DOHH2 (cell line): ENCODE data around the gene PPP1CC.
A peak's percentile ranks its signal among the peaks of the same experiment; 100 is the strongest.

ENCODE experiments used
- H3F3A ChIP-seq: fragments of 200-600 bp; sonication (generic), shearing (Covaris generic); 2 replicates; pipeline ENCODE4 v1.6.0; 2016; ENCODE audit warnings: antibody characterized with exemption, mild to moderate bottlenecking; ENCODE audit not compliant: control insufficient read depth, insufficient read depth
- H3K27ac ChIP-seq: fragments of 200-600 bp; sonication (generic); 2 replicates; pipeline ENCODE4 v1.5.1; 2014; ENCODE audit warnings: low read depth, mild to moderate bottlenecking, low read length, moderate library complexity
- H3K27me3 ChIP-seq: fragments of 200-600 bp; sonication (generic); 2 replicates; pipeline ENCODE4 v1.6.1; 2014; ENCODE audit warnings: mild to moderate bottlenecking, low read length, mixed read lengths; ENCODE audit not compliant: control insufficient read depth
- H3K36me3 ChIP-seq: fragments of 200-600 bp; sonication (generic); 2 replicates; pipeline ENCODE4 v1.6.1; 2014; ENCODE audit warnings: mild to moderate bottlenecking, low read length, moderate library complexity, mixed read lengths; ENCODE audit not compliant: control insufficient read depth
- H3K4me1 ChIP-seq: fragments of 200-600 bp; sonication (generic); 2 replicates; pipeline ENCODE4 v1.6.1; 2014; ENCODE audit warnings: mild to moderate bottlenecking, low read length, mixed read lengths; ENCODE audit not compliant: control insufficient read depth
- H3K4me2 ChIP-seq: fragments of 200-600 bp; sonication (generic); 2 replicates; pipeline ENCODE4 v1.6.0; 2014; ENCODE audit warnings: mild to moderate bottlenecking, low read length, moderate library complexity
- H3K4me3 ChIP-seq: fragments of 200-600 bp; sonication (generic); 2 replicates; pipeline ENCODE4 v1.5.1; 2014; ENCODE audit warnings: mild to moderate bottlenecking, low read length, mixed read lengths
- H3K79me2 ChIP-seq: fragments of 200-600 bp; sonication (generic); 2 replicates; pipeline ENCODE4 v1.6.1; 2014; ENCODE audit warnings: mild to moderate bottlenecking, low read length, mixed read lengths; ENCODE audit not compliant: control insufficient read depth
- H3K9me2 ChIP-seq: fragments of 200-600 bp; sonication (generic); replicated peaks from 2 replicates; pipeline ENCODE4 v1.6.1; 2014; ENCODE audit warnings: mild to moderate bottlenecking, low read length, mixed read lengths; ENCODE audit not compliant: control insufficient read depth
- H3K9me3 ChIP-seq: fragments of 200-600 bp; sonication (generic); 2 replicates; pipeline ENCODE4 v1.6.1; 2014; ENCODE audit warnings: antibody characterized with exemption, low read length, mixed read lengths; ENCODE audit not compliant: control insufficient read depth, insufficient read depth
- H4K20me1 ChIP-seq: fragments of 200-600 bp; sonication (generic); 2 replicates; pipeline ENCODE4 v1.6.0; 2014; ENCODE audit warnings: low read depth, mild to moderate bottlenecking, antibody characterized with exemption, low read length, moderate library complexity; ENCODE audit not compliant: control insufficient read depth, insufficient read depth
- CTCF ChIP-seq: fragments of 200-600 bp; sonication (generic); IDR thresholded peaks from one replicate; pipeline ENCODE4 v1.5.1; 2014; ENCODE audit warnings: antibody characterized with exemption, mild to moderate bottlenecking, low read depth, low read length; ENCODE audit not compliant: poor library complexity, severe bottlenecking
- EZH2phosphoT487 ChIP-seq: fragments of 200-600 bp; sonication (generic); IDR thresholded peaks from 2 replicates; pipeline ENCODE4 v1.6.1; 2017; ENCODE audit warnings: borderline replicate concordance, mild to moderate bottlenecking, antibody characterized with exemption, low read length, moderate library complexity, mixed read lengths

The PPP1CC gene

GRCh38 chr12:110690127-110690430 is 52.6 kb downstream of the PPP1CC start:
- peak overlapping the region; percentile 93 for H3K27ac ChIP-seq
- H4K20me1 ChIP-seq, result 0 out of 2 replicates have a peak, but pooled peaks cover 6% of the 10 kb centered on the region
- peak overlapping the region; percentile 100 for H3K4me2 ChIP-seq
- H3K36me3 ChIP-seq, result peaks cover 36% of the 10 kb centered on the region
- peaks cover 92% of the 10 kb centered on the region for H3K4me1 ChIP-seq
- H3K9me3 ChIP-seq, result no peaks in the 10 kb centered on the region
- peaks cover 16% of the 10 kb centered on the region for H3F3A ChIP-seq
- peaks cover 38% of the 10 kb centered on the region for H3K79me2 ChIP-seq
- H3K27me3 ChIP-seq, result no peaks in the 10 kb centered on the region
- H3K4me3 ChIP-seq, result peak overlapping the region; percentile 98
- TF ChIP-seq EZH2phosphoT487 (no peak), CTCF (no peak)
- H3K9me2 ChIP-seq, result no peaks in the 10 kb centered on the region

GRCh38 chr12:110689281-110690126 is 53.2 kb downstream of the PPP1CC start:
- Histone ChIP-seq H3K27ac (peak overlapping the region; percentile 93), H3K27me3 (no peaks in the 10 kb centered on the region), H3K4me1 (peaks cover 94% of the 10 kb centered on the region), H3K36me3 (peaks cover 41% of the 10 kb centered on the region), H3K4me3 (peak overlapping the region; percentile 98), H3K79me2 (peaks cover 43% of the 10 kb centered on the region), H3K9me2 (no peaks in the 10 kb centered on the region), H3F3A (peaks cover 14% of the 10 kb centered on the region), H3K4me2 (peak overlapping the region; percentile 100), H3K9me3 (no peaks in the 10 kb centered on the region), H4K20me1 (0 out of 2 replicates have a peak, but pooled peaks cover 6% of the 10 kb centered on the region)
- TF ChIP-seq EZH2phosphoT487 (no peak), CTCF (no peak)

- peaks cover 16% of the 10 kb centered on the region for H3F3A ChIP-seq
- peaks cover 89% of the 10 kb centered on the region for H3K4me1 ChIP-seq
- TF ChIP-seq EZH2phosphoT487 (no peak), CTCF (no peak)
- H3K27me3 ChIP-seq, result no peaks in the 10 kb centered on the region
- peaks cover 45% of the 10 kb centered on the region for H3K36me3 ChIP-seq
- H3K79me2 ChIP-seq, result peaks cover 47% of the 10 kb centered on the region
- H3K27ac ChIP-seq, result peak within 1 kb of the TSS; percentile 93
- peak within 1 kb of the TSS; percentile 100 for H3K4me2 ChIP-seq
- no peaks in the 10 kb centered on the region for H3K9me2 ChIP-seq
- 0 out of 2 replicates have a peak, but pooled peaks cover 6% of the 10 kb centered on the region for H4K20me1 ChIP-seq
- no peaks in the 10 kb centered on the region for H3K9me3 ChIP-seq
- peak within 1 kb of the TSS; percentile 98 for H3K4me3 ChIP-seq
These were observed 54.0 kb downstream of the PPP1CC start, which contains the start of gene HVCN1 for GRCh38 chr12:110688446-110689280. TSS of gene HVCN1 (minus strand) at chr12:110689115. CDS start at chr12:110683245, 5,870 bp downstream.
